HFFc6 (cell line): ENCODE results near the gene BGN. TPM values are rescaled to one million over a fixed set of nuclear protein-coding genes. Genes with fewer than 3 reads are reported as not detected.

Source experiments
- DNase-seq: peaks from one replicate; pipeline ENCODE4 v3.0.0-alpha.2; 2018
- H3K27ac Mint-ChIP-seq: 2 replicates; pipeline ENCODE4 v1.8.0; 2020; ENCODE audit warnings: mild to moderate bottlenecking, mixed read lengths
- H3K27me3 Mint-ChIP-seq: 2 replicates; pipeline ENCODE4 v1.8.0; 2021; ENCODE audit warnings: mild to moderate bottlenecking, moderate library complexity, mixed read lengths; ENCODE audit not compliant: insufficient read depth
- H3K36me3 Mint-ChIP-seq: 2 replicates; pipeline ENCODE4 v1.8.0; 2021; ENCODE audit warnings: low read depth, mixed read lengths
- H3K4me1 Mint-ChIP-seq: 2 replicates; pipeline ENCODE4 v1.8.0; 2020; ENCODE audit warnings: low read depth, mixed read lengths
- H3K4me3 Mint-ChIP-seq: 2 replicates; pipeline ENCODE4 v1.8.0; 2020; ENCODE audit warnings: mild to moderate bottlenecking, moderate library complexity, mixed read lengths
- H3K9me3 Mint-ChIP-seq: 2 replicates; pipeline ENCODE4 v1.8.0; 2020; ENCODE audit warnings: mild to moderate bottlenecking, mixed read lengths
- total RNA-seq, 6 experiments: library from RNA; stranded (reverse); fragmentation: NEBNext Ultra II Directional; extraction: Animal tissue kit (Norgen Biotek cat#: 25700); gene quantifications; 2 replicates in 1 of 6; 3 replicates in 5 of 6; pipeline ENCODE4 v1.2.3, GENCODE V29; 2021
- TF ChIP-seq, protein P1 (sequence below): fragments of 200-600 bp; sonication (generic); IDR thresholded peaks from 2 replicates; pipeline ENCODE4 v1.5.0; 2021; ENCODE audit warnings: antibody characterized with exemption, mild to moderate bottlenecking

The BGN gene
- total RNA-seq, 6 experiments from 2014 or later, result 324 to 382 (median 367) TPM

DNA sequence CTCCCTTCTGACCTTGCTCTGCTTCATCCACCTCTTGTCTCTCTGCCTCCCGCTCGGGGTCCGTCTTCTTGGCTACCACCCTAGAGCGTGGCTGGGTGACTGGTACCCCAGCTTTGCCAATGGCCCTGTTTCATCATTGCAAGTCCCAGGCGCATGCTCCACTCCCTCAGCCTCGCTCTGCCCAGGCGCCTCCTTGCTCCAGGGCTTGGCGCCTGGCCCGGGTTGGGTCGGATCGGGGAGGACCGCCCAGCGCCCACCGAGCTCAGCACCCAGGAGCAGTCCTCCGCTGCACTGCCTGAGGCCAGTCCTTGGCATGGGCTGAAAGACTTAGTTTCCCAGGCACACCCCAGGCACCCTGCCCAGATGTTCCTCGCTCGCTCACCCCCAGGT, 577 bp downstream of the BGN start:
- DNase-seq, result peak; percentile 46
- Mint-ChIP-seq H3K36me3 (no peaks in the 10 kb centered on the region), H3K27ac (peak overlapping the region; percentile 90), H3K9me3 (no peaks in the 10 kb centered on the region), H3K4me3 (peak overlapping the region; percentile 98), H3K27me3 (peaks cover 2% of the 10 kb centered on the region; the same call in 1 of the 2 replicates), H3K4me1 (peaks cover 11% of the 10 kb centered on the region)
- TF ChIP-seq, protein P1, sequence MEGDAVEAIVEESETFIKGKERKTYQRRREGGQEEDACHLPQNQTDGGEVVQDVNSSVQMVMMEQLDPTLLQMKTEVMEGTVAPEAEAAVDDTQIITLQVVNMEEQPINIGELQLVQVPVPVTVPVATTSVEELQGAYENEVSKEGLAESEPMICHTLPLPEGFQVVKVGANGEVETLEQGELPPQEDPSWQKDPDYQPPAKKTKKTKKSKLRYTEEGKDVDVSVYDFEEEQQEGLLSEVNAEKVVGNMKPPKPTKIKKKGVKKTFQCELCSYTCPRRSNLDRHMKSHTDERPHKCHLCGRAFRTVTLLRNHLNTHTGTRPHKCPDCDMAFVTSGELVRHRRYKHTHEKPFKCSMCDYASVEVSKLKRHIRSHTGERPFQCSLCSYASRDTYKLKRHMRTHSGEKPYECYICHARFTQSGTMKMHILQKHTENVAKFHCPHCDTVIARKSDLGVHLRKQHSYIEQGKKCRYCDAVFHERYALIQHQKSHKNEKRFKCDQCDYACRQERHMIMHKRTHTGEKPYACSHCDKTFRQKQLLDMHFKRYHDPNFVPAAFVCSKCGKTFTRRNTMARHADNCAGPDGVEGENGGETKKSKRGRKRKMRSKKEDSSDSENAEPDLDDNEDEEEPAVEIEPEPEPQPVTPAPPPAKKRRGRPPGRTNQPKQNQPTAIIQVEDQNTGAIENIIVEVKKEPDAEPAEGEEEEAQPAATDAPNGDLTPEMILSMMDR, result 0 out of 2 replicates have a peak, but pooled peaks have one; percentile 4

DNA sequence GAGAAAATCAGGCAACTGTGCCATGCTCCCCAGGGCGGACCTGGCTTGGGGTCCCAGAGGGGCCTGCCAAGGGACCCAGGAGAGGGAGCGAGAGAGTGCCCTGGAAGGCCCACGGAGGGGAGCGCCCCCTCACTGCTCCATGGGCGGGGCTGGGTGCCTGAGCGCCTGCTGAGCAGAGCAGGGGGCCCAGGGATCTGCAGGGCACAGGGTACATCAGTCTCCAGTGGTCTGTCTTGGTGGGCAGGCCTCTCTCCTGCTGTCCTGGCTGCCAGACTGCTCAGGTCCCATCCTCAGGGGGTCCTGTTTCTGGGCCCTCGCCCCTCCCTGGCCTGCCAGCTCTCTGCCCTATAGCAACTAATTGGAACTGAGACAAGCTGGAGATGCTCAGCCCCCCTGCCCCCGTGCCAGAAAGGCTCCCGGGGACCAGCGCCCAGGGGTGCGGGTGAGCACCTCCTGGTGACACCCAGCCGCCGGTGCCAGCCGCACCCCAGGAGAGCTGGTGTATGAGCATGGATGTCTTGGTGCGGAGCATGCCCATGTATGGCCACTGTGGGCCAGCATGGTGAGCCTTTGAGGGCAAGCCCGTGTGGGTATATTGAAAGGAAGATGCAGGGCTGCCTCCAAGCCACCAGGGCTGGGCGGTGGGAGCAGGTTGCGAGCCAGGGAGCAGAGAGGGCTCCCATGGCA, 1.3 kb downstream of the BGN start:
- H3K27ac Mint-ChIP-seq, result peak overlapping the region; percentile 90; the same call in 1 of the 2 replicates
- H3K4me1 Mint-ChIP-seq, result peaks cover 16% of the 10 kb centered on the region
- DNase-seq, result no peak
- TF ChIP-seq, protein P1, result peak; percentile 34
- peak overlapping the region; percentile 98 for H3K4me3 Mint-ChIP-seq
- no peaks in the 10 kb centered on the region for H3K9me3 Mint-ChIP-seq
- H3K36me3 Mint-ChIP-seq, result no peaks in the 10 kb centered on the region; the same call in 1 of the 2 replicates
- H3K27me3 Mint-ChIP-seq, result peaks cover 2% of the 10 kb centered on the region; the same call in 1 of the 2 replicates

DNA sequence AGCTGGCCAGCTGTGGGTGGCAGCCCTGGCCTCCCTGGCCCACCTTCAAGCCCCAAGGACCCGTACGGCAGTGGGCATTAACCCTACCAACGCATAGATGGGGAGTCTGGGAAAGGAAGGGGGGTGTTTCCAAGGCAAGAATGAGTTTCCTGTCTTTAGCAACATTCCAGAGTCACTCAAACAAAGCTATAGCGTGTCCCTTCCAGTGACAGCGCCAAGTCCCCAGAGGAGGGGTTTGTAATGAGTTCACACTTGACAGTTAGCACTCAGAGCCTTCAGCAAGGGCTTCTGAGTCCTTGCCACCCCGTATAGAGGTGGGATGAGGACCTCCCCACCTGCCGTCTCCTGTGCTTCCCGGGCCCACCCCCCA, 1.8 kb downstream of the BGN start:
- no peak for DNase-seq
- Mint-ChIP-seq H3K27ac (no peak overlapping the region), H3K27me3 (peaks cover 2% of the 10 kb centered on the region; the same call in 1 of the 2 replicates), H3K4me3 (peak overlapping the region; percentile 98), H3K36me3 (no peaks in the 10 kb centered on the region; the same call in 1 of the 2 replicates), H3K4me1 (peaks cover 16% of the 10 kb centered on the region), H3K9me3 (no peaks in the 10 kb centered on the region)
- TF ChIP-seq, protein P1, result 0 out of 2 replicates have a peak, but pooled peaks have one; percentile 16

DNA sequence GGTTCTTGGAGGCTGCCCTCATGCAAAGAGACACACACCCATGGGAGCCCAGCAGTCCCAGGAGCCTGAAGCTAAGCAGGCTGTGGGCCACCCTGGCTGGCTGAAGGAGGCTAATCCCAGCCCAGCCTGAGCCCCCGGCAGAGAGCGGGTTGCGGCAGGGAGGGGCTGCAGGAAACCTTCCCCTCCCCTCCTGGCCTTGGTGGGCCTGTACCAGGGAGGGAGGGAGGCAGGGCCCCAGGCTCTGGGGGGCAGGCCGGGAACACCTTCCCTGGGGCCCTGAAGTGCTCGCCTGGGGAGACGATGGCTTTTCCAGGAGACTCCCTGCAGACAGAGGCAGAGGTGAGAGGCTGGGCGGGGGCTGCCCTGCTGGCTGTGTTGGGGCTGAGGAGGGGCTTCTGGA, 3.7 kb downstream of the BGN start:
- TF ChIP-seq, protein P1, result no peak
- Mint-ChIP-seq H3K36me3 (no peaks in the 10 kb centered on the region; the same call in 1 of the 2 replicates), H3K4me3 (no peak overlapping the region), H3K27ac (no peak overlapping the region), H3K4me1 (peaks cover 15% of the 10 kb centered on the region), H3K9me3 (no peaks in the 10 kb centered on the region), H3K27me3 (peaks cover 2% of the 10 kb centered on the region; the same call in 1 of the 2 replicates)
- DNase-seq, result no peak

DNA sequence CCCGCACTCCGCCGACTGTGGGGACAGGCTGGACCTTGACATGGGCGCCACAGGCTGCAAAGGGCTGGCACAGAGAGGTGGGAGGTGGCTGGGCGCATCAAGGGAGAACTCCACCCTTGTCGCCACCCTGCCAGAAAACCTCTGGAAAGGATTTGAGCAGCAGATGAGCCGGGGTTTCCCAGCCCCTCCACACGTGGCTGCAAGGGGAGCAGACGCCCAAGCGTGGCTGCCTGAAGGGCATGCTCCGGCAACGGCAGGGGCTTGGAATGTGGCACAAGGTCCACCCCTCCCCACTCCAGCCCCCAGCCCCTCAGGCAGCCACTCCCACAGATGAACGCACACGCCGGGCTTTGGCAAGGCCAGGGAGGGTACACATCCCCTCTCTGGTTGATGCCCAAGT, 4.6 kb downstream of the BGN start:
- TF ChIP-seq, protein P1, result no peak
- Mint-ChIP-seq H3K27ac (no peak overlapping the region), H3K4me3 (no peak overlapping the region), H3K36me3 (no peaks in the 10 kb centered on the region; the same call in 1 of the 2 replicates), H3K9me3 (no peaks in the 10 kb centered on the region), H3K4me1 (peaks cover 7% of the 10 kb centered on the region), H3K27me3 (peaks cover 2% of the 10 kb centered on the region; the same call in 1 of the 2 replicates)
- no peak for DNase-seq
